GM19328 (cell line): ENCODE measurements around the gene MXRA8.

Experiments used
- ATAC-seq: cut with Tn5 transposase; IDR thresholded peaks from one replicate; pipeline ENCODE4 v1.9.1; 2021; ENCODE audit warnings: mild to moderate bottlenecking, moderate library complexity; ENCODE audit not compliant: unreplicated experiment

MXRA8 gene

DNA sequence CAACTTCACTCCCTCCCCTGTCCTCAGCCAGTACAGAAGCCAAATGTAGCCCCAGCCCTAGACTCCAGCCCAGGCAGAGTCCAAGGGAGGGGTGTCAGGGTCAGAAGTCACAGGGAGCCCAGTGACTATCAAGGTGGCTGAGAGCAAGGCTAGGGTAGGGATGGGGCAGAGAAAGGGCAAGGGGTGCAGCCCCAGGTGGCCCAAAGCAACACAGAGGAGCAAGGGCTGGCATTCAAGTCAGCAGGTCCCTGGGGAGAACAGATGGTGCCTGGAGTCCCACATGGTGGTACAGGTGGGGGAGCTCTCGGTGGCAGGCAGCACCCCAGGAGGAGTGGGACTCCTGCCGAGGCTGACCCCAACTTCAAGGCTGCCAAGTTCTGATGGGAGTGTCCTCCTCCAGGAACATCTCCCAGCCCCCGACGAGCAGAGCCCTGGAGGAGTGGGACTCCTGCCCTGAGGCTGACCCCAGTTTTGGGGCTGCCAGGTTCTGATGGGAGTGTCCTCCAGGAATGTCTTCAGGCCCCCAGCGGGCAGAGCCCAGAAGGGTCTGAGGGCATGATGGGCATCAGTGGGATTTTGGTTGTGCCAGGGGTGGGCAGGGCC, 5.5 kb downstream of the MXRA8 start:
- no peak for ATAC-seq

GRCh38 chr1:1351511-1352427, 6.6 kb downstream of the MXRA8 start:
- no peak for ATAC-seq

GRCh38 chr1:1349256-1350012, 8.9 kb downstream of the MXRA8 start, which contains the start of gene DVL1:
Gene DVL1 (minus strand): TSS chr1:1349418. CDS start chr1:1349065, 353 bp downstream.
- ATAC-seq = peak; percentile 68

- peak; percentile 24 for ATAC-seq
Observed at GRCh38 chr1:1348420-1349255, 9.7 kb downstream of the MXRA8 start.

GRCh38 chr1:1347663-1348419, 10.5 kb downstream of the MXRA8 start:
- no peak for ATAC-seq

GRCh38 chr1:1347026-1347595, 11.2 kb downstream of the MXRA8 start:
- ATAC-seq = no peak

- no peak for ATAC-seq
Observed at GRCh38 chr1:1346501-1346890, 11.9 kb downstream of the MXRA8 start.

GRCh38 chr1:1345860-1346500, 12.4 kb downstream of the MXRA8 start:
- ATAC-seq = no peak

GRCh38 chr1:1345384-1345783, 13.0 kb downstream of the MXRA8 start:
- ATAC-seq = no peak

DNA sequence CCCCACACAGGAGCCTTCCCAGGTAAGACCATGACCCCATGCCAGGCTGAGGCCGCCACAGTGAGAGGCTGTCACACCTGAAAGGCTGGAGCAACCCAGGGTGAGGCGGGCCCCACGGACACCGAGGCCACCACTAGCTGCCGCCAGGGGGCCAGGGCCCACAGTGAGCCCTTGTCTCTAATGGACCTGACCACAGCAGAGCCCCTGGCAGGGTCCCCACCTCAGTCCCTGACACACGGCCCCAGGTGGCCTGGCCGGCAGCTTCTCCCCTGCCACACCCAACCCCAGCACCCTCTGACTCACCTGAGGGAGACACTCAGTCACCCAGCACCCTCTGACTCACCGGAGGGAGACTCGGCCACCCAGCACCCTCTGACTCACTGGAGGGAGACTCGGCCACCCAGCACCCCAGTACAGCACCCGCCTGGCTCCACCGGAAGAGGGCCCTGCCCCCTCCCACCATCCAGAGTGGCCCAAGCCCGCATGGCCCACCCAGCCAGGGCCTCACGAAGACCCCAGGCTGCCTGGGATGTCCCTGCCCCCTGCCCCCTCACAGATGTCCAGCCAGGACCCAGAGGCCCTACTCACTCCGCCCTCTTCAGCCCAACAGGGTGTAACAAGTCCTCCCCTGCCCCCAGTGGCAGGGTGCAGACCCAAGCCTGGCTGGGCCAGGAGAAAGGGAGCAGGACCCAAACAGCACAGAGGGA, 13.5 kb downstream of the MXRA8 start:
- ATAC-seq = no peak

- ATAC-seq = no peak
Observed at GRCh38 chr1:1343811-1344421, 14.4 kb downstream of the MXRA8 start.

DNA sequence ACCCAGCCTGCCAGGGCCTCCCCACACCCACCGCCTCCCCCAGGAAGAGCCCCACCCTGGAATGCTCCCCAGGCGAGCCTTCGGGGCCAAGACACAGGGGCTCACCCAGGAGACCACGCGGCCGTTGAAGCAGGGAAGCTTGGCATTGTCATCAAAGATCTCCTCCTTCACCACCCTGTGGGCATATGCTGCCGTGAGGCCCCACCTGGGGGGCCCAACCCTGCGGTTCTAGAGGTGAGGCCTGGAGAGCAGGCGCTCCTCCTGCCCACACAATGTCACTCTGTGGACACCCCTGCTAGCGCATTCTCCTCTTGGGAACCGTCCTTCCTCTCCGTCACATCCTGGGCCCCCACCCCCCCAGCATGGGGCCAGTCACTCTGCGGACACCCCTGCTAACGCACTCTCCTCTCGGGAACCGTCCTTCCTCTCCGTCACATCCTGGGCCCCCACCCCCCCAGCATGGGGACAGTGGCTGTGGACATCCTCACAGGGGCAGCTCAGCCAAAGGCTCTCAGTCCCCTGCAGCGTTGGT, 15.7 kb downstream of the MXRA8 start:
- ATAC-seq = no peak

DNA sequence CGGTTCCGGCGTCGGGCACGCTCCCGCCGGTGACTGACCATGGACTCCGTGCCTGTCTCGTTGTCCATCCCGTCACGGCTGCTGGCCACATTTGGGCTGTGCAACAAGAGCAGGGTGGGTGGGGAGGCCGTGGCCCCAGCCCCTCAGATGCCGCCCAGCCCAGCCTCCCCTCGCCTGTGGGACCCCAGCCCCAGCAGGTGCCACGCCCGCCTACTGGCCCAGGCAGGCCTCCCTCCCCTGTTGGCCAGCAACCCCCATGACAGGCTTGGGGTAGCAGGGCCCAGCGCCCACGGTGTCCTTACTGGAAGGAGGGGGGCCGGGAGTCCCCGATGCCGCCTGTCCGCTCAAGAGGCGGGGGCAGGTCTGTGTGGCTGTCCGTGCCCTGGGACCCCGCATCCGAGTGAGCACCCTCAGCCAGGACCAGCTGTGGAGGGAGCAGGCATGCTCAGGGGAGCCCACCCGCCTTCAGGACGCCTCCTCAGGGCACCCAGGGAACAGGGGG, 16.2 kb downstream of the MXRA8 start:
- no peak for ATAC-seq

- ATAC-seq = no peak
Observed at GRCh38 chr1:1341549-1342021, 16.8 kb downstream of the MXRA8 start.

GRCh38 chr1:1340791-1341548, 17.4 kb downstream of the MXRA8 start:
- no peak for ATAC-seq

DNA sequence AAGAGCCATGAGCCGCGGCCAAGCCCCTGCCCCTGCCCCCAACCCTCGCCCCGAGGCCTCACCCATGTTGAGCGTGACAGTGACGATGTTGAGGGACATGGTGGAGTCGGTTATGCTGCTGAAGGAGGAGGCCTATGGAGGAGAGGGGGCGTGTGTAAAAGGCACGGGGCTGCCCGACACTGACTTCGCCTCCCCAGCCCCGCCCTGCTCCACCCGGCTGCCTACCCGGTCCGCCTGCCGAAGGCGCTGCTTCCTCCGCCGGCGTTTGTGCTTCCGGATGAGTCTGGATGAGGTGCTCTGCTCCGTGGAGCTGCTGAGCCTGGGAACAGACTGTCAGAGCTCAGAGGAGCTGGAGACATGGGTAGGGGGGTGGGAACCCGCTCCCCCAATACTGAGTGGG, 18.2 kb downstream of the MXRA8 start:
- no peak for ATAC-seq

- no peak for ATAC-seq
Observed at GRCh38 chr1:1338278-1338677, 20.1 kb downstream of the MXRA8 start.
